GM10266 (cell line): Measurements from ENCODE around the gene KLHL6.

Experiments
- DNase-seq: peaks from one replicate; pipeline ENCODE4 v3.0.0; 2012; ENCODE audit errors: extremely low spot score
- TF ChIP-seq, protein P1 (sequence below): IDR thresholded peaks from 2 replicates; pipeline ENCODE4 v1.5.1; 2012; ENCODE audit warnings: mild to moderate bottlenecking, low read depth; ENCODE audit not compliant: control insufficient read depth, insufficient read depth; ENCODE audit errors: missing control alignments

The KLHL6 gene

GRCh38 chr3:183492849-183493179 lies 62.7 kb downstream of the KLHL6 start:
- TF ChIP-seq, protein P1, sequence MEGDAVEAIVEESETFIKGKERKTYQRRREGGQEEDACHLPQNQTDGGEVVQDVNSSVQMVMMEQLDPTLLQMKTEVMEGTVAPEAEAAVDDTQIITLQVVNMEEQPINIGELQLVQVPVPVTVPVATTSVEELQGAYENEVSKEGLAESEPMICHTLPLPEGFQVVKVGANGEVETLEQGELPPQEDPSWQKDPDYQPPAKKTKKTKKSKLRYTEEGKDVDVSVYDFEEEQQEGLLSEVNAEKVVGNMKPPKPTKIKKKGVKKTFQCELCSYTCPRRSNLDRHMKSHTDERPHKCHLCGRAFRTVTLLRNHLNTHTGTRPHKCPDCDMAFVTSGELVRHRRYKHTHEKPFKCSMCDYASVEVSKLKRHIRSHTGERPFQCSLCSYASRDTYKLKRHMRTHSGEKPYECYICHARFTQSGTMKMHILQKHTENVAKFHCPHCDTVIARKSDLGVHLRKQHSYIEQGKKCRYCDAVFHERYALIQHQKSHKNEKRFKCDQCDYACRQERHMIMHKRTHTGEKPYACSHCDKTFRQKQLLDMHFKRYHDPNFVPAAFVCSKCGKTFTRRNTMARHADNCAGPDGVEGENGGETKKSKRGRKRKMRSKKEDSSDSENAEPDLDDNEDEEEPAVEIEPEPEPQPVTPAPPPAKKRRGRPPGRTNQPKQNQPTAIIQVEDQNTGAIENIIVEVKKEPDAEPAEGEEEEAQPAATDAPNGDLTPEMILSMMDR: no peak
- no peak for DNase-seq

GRCh38 chr3:183491923-183492848 lies 63.3 kb downstream of the KLHL6 start:
- TF ChIP-seq, protein P1: peak; percentile 2
- DNase-seq: no peak

- TF ChIP-seq, protein P1: no peak
- DNase-seq: no peak
Measured at GRCh38 chr3:183491109-183491922, 64.2 kb downstream of the KLHL6 start.

GRCh38 chr3:183490653-183491052 lies 64.9 kb downstream of the KLHL6 start:
- no peak for DNase-seq
- TF ChIP-seq, protein P1: no peak

DNA sequence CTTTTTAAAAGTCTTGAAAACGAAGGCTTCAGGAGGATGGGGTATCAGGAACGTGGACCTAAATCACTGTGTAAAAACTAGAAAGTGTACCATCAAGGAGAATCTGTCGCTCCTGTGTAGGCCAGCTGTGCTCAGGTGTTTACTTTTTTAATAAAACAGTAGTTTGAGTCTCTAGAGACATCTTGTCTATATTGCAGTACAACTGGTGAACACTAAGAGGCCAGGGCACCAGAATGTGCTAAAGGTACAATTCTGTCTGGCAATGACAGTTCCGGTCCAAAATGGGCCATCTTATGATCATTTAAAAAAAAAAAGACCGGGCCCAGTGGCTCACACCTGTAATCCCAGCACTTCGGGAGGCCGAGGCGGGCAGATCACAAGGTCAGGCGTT lies 65.3 kb downstream of the KLHL6 start:
- TF ChIP-seq, protein P1: no peak
- no peak for DNase-seq

DNA sequence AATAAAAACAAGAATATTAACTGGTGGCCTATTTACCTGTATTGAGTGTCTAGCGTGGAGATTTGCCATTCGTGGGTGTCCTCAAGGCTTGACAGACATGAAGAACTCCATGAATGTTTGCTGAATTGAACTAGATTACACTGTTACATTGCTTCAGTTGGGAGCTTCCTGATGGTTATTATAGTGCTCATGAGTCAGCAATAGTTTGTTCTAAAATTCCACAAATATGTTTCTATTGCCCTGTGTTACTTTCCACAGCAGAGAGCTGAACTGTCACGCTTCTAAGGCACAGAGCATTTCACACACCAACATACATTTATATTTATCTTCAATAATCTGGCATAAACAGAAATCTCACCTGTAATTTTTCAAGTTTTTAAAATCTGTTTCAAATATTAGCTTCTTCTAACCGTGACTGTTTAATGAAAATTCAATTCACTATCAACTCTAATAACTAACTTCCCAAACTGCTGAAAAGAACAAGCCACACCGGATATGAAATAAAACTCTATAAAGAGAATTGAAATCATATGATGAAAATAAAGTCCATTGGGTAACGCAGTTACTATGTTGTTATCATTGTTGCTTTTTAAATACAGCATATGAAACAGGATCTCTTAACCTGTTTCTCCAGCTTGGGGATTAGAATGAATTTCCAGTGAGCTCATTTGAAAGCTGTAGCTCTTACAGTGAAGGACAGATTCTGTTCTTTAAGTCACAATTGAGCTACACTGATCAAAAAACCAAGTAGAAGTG lies 65.9 kb downstream of the KLHL6 start:
- TF ChIP-seq, protein P1: no peak
- DNase-seq: no peak
